ENCODE results near the gene ABHD5.

The ABHD5 gene

DNA sequence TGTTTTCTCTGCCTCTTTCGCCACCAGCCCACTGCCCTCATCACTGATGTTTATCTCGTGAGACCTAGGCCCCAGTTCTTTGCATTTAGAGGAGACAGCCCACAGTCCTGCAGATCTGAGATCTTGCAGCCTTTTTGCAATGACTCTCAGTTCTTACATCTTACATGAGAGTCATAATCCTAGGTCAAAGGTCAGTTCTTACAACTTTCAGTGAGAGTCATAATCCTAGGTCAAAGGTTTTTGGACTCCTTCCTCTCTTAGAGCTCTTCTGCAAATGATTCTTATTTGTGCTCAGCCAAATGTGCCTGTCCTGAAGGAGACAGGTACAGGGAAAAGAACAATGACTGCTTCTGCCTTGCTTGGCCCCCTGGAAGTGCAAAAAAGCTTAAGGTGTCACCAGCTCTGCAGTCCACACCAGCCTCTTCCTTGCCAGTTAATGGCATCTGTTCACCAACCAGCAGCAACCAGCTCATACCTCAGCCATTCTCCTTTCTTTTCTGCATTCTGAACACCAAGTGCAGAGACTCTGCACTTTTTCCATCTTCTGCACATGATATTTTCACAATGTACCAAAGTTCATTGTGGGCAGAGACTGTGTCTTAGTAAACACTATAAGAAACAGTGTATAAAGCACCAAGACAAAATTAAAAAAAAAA, 67.1 kb downstream of the ABHD5 start:
- TF ChIP-seq, protein P1, sequence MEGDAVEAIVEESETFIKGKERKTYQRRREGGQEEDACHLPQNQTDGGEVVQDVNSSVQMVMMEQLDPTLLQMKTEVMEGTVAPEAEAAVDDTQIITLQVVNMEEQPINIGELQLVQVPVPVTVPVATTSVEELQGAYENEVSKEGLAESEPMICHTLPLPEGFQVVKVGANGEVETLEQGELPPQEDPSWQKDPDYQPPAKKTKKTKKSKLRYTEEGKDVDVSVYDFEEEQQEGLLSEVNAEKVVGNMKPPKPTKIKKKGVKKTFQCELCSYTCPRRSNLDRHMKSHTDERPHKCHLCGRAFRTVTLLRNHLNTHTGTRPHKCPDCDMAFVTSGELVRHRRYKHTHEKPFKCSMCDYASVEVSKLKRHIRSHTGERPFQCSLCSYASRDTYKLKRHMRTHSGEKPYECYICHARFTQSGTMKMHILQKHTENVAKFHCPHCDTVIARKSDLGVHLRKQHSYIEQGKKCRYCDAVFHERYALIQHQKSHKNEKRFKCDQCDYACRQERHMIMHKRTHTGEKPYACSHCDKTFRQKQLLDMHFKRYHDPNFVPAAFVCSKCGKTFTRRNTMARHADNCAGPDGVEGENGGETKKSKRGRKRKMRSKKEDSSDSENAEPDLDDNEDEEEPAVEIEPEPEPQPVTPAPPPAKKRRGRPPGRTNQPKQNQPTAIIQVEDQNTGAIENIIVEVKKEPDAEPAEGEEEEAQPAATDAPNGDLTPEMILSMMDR (IDR thresholded peaks at IDR 0.05; ENCODE audit: low read depth, low read length) = no peak
- H3K4me3 ChIP-seq (ENCODE audit: low read depth, low read length) = no peak overlapping the region

DNA sequence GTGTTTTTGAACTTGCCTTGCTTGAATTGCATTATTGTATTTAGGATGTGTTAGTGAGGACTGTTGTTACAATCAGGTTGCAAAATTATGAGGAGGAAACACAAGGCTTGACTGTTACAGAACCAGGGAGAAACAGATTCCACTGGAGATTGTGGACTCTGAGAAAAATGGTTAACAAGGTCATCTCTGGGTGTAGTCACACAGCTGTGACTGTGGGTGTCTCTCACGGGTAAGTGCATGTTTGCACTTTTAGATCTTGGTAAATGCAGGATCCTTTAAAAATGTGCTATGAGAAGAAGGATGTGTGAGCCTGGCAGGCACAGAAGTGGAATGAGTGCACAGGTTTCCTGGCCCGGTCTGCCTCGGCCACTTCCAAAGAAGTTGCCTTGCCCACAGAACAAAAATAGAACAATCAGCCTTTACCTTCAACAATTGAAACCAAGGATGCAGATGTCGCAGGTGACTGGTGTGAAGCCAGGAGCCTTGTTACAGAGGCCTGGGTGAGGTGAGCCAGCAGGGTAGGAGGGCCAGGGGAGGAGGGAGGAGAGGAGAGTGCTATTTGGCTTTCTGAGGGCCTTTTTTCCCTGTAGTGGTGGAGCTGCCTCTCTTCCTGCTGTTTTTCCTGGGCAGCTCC, 68.0 kb downstream of the ABHD5 start:
- TF ChIP-seq, protein P1 (IDR thresholded peaks at IDR 0.05; ENCODE audit: low read depth, low read length) = no peak
- H3K4me3 ChIP-seq (ENCODE audit: low read depth, low read length) = no peak overlapping the region

DNA sequence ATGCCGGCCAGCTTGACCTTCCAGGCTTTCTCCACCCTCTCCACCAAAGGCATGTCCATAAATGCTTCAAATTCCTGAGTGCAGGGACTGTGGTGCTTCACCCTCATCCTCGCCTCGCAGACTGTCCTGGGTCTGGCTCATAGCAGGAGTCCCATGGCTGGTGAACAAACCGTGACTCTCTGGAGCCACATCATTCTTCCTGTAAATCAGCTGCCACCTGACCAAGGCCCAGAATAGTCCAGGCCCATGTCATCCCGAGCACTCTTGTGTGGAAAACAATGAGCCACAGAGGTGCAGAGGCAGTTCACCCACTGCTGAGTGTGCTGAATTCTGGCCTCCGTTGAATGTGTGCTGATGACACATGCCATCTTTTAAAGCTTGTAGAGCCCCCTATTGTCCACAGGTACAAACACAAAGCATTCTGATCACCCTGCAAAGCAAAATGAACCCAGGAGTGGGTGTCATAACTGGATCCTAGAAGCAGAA, 68.6 kb downstream of the ABHD5 start:
- TF ChIP-seq, protein P1 (IDR thresholded peaks at IDR 0.05; ENCODE audit: low read depth, low read length) = peak; percentile 7; the same call in 1 of the 2 replicates
- H3K4me3 ChIP-seq (ENCODE audit: low read depth, low read length) = no peak overlapping the region

DNA sequence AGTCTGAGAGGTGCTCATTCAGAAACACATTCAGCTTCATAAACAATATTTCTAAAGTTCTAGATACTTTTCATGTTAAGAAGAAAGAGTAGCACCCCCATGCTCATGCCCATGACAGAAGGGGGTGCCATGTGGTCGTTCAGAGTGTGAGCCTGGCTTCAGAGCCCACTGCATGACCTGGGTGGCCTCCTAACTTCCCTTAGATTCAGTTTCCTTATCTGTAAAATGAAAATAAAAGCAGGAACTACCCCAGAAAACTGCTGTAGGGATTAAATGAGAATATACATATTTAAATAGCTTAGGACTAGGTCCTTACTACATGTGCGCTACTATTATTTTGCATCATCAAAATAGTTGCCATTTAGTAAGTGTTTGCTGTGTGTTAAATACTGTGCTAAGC, 69.2 kb downstream of the ABHD5 start:
- TF ChIP-seq, protein P1 (IDR thresholded peaks at IDR 0.05; ENCODE audit: low read depth, low read length) = no peak

DNA sequence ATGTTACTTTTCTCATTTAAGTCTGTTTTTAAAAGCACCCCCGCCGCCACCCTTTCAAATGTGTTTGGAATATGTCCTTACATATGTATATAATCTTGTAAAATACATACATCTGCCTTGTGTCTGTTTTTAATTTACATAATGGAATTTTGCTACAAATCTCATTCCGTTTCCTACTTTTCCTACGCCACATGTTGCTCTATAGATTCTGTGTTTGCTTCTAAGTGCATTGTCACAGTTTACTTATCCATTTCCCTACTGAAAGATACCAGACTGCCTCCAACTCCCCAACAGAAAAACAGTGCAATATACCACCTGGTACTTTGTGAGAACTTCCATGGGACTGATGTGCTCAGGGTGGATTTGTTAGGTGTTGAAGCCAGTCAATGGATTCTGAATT, 70.2 kb downstream of the ABHD5 start:
- H3K4me3 ChIP-seq (ENCODE audit: low read depth, low read length) = no peak overlapping the region
- TF ChIP-seq, protein P1 (IDR thresholded peaks at IDR 0.05; ENCODE audit: low read depth, low read length) = no peak

More for the DNA sequence above, 69.2 kb downstream of the ABHD5 start:
- no peak overlapping the region for H3K4me3 ChIP-seq (ENCODE audit: low read depth, low read length)

DNA sequence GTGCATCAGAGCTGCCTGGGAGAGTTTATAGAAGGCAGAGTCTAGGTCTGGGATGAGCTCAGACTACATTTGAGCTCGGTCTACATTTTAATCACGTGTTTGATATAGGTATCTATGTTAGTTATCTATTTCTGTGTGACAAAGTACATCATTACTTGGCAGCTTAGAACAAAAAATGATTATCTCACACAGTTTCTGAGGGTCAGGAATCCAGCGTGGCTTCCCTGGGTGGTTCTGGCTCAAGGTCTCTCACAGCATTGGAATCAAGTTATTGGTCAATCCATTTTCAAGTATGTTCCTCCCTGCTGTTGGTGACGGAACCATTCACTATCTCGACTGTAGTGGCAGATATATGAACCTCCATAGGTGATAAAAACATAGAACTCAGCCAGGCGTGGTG, 71.7 kb downstream of the ABHD5 start:
- no peak overlapping the region for H3K4me3 ChIP-seq (ENCODE audit: low read depth, low read length)
- TF ChIP-seq, protein P1 (IDR thresholded peaks at IDR 0.05; ENCODE audit: low read depth, low read length) = no peak

DNA sequence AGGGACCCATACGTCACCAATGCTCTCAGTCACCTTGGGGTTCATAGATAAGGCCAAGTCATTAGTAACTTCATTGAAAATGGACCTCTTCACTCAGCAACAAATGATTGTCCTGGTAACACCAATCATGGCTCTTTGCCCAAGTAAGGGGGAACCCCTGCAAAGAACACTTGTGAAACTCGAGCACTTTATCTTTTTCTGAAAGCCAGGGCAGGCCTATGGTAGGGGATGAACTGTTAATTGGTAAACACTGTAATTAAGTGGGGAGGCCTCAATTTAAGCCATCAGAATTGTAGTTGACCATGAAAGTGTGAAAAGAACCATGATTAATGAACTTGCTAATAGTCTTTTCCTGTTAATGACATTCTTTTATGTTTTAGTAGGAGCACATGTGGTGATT, 73.3 kb downstream of the ABHD5 start:
- H3K4me3 ChIP-seq (ENCODE audit: low read depth, low read length) = no peak overlapping the region
- TF ChIP-seq, protein P1 (IDR thresholded peaks at IDR 0.05; ENCODE audit: low read depth, low read length) = no peak

All from WI38 (cell line).